DOHH2 (cell line): Measurements from ENCODE around the gene FNDC3B.

Experiments
- H3F3A ChIP-seq: fragments of 200-600 bp; sonication (generic), shearing (Covaris generic); 2 replicates; pipeline ENCODE4 v1.6.0; 2016; ENCODE audit warnings: antibody characterized with exemption, mild to moderate bottlenecking; ENCODE audit not compliant: control insufficient read depth, insufficient read depth
- H3K27ac ChIP-seq: fragments of 200-600 bp; sonication (generic); 2 replicates; pipeline ENCODE4 v1.5.1; 2014; ENCODE audit warnings: low read depth, mild to moderate bottlenecking, low read length, moderate library complexity
- H3K27me3 ChIP-seq: fragments of 200-600 bp; sonication (generic); 2 replicates; pipeline ENCODE4 v1.6.1; 2014; ENCODE audit warnings: mild to moderate bottlenecking, low read length, mixed read lengths; ENCODE audit not compliant: control insufficient read depth
- H3K36me3 ChIP-seq: fragments of 200-600 bp; sonication (generic); 2 replicates; pipeline ENCODE4 v1.6.1; 2014; ENCODE audit warnings: mild to moderate bottlenecking, low read length, moderate library complexity, mixed read lengths; ENCODE audit not compliant: control insufficient read depth
- H3K4me1 ChIP-seq: fragments of 200-600 bp; sonication (generic); 2 replicates; pipeline ENCODE4 v1.6.1; 2014; ENCODE audit warnings: mild to moderate bottlenecking, low read length, mixed read lengths; ENCODE audit not compliant: control insufficient read depth
- H3K4me2 ChIP-seq: fragments of 200-600 bp; sonication (generic); 2 replicates; pipeline ENCODE4 v1.6.0; 2014; ENCODE audit warnings: mild to moderate bottlenecking, low read length, moderate library complexity
- H3K4me3 ChIP-seq: fragments of 200-600 bp; sonication (generic); 2 replicates; pipeline ENCODE4 v1.5.1; 2014; ENCODE audit warnings: mild to moderate bottlenecking, low read length, mixed read lengths
- H3K79me2 ChIP-seq: fragments of 200-600 bp; sonication (generic); 2 replicates; pipeline ENCODE4 v1.6.1; 2014; ENCODE audit warnings: mild to moderate bottlenecking, low read length, mixed read lengths; ENCODE audit not compliant: control insufficient read depth
- H3K9me2 ChIP-seq: fragments of 200-600 bp; sonication (generic); replicated peaks from 2 replicates; pipeline ENCODE4 v1.6.1; 2014; ENCODE audit warnings: mild to moderate bottlenecking, low read length, mixed read lengths; ENCODE audit not compliant: control insufficient read depth
- H3K9me3 ChIP-seq: fragments of 200-600 bp; sonication (generic); 2 replicates; pipeline ENCODE4 v1.6.1; 2014; ENCODE audit warnings: antibody characterized with exemption, low read length, mixed read lengths; ENCODE audit not compliant: control insufficient read depth, insufficient read depth
- H4K20me1 ChIP-seq: fragments of 200-600 bp; sonication (generic); 2 replicates; pipeline ENCODE4 v1.6.0; 2014; ENCODE audit warnings: low read depth, mild to moderate bottlenecking, antibody characterized with exemption, low read length, moderate library complexity; ENCODE audit not compliant: control insufficient read depth, insufficient read depth
- EZH2phosphoT487 ChIP-seq: fragments of 200-600 bp; sonication (generic); IDR thresholded peaks from 2 replicates; pipeline ENCODE4 v1.6.1; 2017; ENCODE audit warnings: borderline replicate concordance, mild to moderate bottlenecking, antibody characterized with exemption, low read length, moderate library complexity, mixed read lengths
- TF ChIP-seq, protein P1 (sequence below): fragments of 200-600 bp; sonication (generic); IDR thresholded peaks from one replicate; pipeline ENCODE4 v1.5.1; 2014; ENCODE audit warnings: antibody characterized with exemption, mild to moderate bottlenecking, low read depth, low read length; ENCODE audit not compliant: poor library complexity, severe bottlenecking

The FNDC3B gene

DNA sequence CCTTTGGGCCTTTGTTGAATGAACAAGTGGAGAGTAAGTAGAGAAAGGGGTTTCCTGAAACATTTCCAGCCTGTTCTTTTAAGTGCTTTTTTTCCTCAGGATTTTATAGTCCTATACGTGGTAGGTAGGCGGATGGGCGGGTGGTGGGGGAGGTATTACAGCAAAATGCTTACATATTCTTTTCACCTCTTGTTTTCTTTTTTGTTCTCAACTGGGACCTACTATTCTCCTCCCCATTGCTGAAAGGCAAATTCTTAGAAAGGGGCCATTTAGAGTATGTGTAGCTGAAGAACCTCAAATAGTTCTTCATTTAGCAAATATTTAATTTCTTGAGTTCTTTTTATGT is 135.8 kb downstream of the FNDC3B start:
- H3K27ac ChIP-seq = no peak overlapping the region
- H3K9me3 ChIP-seq = no peaks in the 10 kb centered on the region
- H3K4me2 ChIP-seq = no peak overlapping the region

DNA sequence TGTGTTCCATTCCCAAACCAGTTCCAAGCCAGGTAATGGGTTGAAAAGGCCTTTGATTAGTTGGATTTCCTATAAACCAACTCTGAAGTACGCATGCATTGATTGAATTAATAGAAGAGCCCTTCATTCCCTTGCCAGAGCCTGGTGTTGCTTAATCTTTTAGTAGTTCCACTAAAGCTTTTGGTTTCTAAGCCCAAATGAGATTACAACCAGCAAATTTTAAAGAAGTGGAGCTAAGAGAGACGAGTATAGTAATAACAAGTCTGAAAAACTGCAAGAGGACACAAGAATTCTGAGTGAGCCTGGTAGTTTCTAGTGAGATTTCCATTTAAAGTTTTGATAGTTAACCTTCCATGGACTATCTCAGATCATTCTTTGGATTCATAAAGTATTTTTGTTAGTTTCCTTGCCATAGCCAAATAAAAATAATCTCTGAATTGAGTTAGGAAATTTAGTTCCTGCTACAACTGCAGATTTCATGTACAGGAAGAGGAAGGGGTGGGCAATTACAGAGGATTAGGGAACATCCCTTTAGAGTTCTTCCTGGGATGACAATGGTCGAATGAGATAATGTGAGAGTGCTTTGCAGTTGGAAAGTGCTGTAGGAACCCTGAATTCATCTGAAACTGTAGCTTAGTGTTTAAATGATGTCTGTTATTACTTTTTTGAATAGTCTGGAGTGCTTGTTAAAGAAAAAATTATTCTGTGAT is 136.8 kb downstream of the FNDC3B start:
- Histone ChIP-seq H3F3A (no peaks in the 10 kb centered on the region), H4K20me1 (no peaks in the 10 kb centered on the region), H3K36me3 (no peaks in the 10 kb centered on the region), H3K9me3 (no peaks in the 10 kb centered on the region), H3K27me3 (no peaks in the 10 kb centered on the region), H3K9me2 (no peaks in the 10 kb centered on the region), H3K4me3 (no peak overlapping the region), H3K4me1 (no peaks in the 10 kb centered on the region), H3K79me2 (no peaks in the 10 kb centered on the region), H3K4me2 (no peak overlapping the region), H3K27ac (no peak overlapping the region)
- no peak for TF ChIP-seq EZH2phosphoT487
- TF ChIP-seq, protein P1, sequence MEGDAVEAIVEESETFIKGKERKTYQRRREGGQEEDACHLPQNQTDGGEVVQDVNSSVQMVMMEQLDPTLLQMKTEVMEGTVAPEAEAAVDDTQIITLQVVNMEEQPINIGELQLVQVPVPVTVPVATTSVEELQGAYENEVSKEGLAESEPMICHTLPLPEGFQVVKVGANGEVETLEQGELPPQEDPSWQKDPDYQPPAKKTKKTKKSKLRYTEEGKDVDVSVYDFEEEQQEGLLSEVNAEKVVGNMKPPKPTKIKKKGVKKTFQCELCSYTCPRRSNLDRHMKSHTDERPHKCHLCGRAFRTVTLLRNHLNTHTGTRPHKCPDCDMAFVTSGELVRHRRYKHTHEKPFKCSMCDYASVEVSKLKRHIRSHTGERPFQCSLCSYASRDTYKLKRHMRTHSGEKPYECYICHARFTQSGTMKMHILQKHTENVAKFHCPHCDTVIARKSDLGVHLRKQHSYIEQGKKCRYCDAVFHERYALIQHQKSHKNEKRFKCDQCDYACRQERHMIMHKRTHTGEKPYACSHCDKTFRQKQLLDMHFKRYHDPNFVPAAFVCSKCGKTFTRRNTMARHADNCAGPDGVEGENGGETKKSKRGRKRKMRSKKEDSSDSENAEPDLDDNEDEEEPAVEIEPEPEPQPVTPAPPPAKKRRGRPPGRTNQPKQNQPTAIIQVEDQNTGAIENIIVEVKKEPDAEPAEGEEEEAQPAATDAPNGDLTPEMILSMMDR = no peak

More for the DNA sequence above, 135.8 kb downstream of the FNDC3B start:
- Histone ChIP-seq H3K79me2 (no peaks in the 10 kb centered on the region), H4K20me1 (no peaks in the 10 kb centered on the region), H3K9me2 (no peaks in the 10 kb centered on the region), H3F3A (no peaks in the 10 kb centered on the region), H3K4me3 (no peak overlapping the region), H3K36me3 (no peaks in the 10 kb centered on the region), H3K27me3 (no peaks in the 10 kb centered on the region), H3K4me1 (no peaks in the 10 kb centered on the region)
- TF ChIP-seq, protein P1 = no peak
- no peak for TF ChIP-seq EZH2phosphoT487

DNA sequence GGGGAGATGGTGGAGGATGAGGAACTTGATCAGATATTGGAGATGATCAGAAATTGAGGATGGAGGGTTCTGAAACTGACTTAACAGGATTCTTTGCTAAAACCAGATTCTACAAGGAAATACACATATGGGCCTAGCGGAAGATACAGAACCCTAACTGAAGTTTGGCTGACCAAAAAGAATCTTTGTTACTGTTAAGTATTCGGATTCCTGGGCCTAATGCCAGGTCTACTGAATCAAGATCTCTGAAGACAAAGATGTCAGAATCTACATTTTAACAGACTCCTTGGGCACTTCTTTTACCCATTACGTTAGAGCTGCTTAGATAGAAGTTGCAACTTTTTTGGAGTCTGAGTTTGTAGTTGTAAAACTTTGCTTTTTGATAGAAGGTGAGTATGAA is 137.7 kb downstream of the FNDC3B start:
- Histone ChIP-seq H3K79me2 (no peaks in the 10 kb centered on the region), H3K27me3 (no peaks in the 10 kb centered on the region), H3K4me1 (no peaks in the 10 kb centered on the region), H4K20me1 (no peaks in the 10 kb centered on the region), H3K9me2 (no peaks in the 10 kb centered on the region), H3F3A (no peaks in the 10 kb centered on the region), H3K36me3 (no peaks in the 10 kb centered on the region), H3K4me2 (no peak overlapping the region), H3K27ac (no peak overlapping the region), H3K4me3 (no peak overlapping the region), H3K9me3 (no peaks in the 10 kb centered on the region)
- TF ChIP-seq, protein P1 = no peak
- no peak for TF ChIP-seq EZH2phosphoT487
